OCI-LY1 (cell line): ENCODE results near the gene LRRC2.

Source experiments
- H2AFZ ChIP-seq: fragments of 200-600 bp; sonication (generic), shearing (Covaris generic); 2 replicates; pipeline ENCODE4 v1.6.0; 2014; ENCODE audit warnings: antibody characterized with exemption, mild to moderate bottlenecking, low read length
- H3F3A ChIP-seq: fragments of 200-600 bp; sonication (generic), shearing (Covaris generic); 2 replicates; pipeline ENCODE4 v1.6.0; 2014; ENCODE audit warnings: mild to moderate bottlenecking, antibody characterized with exemption, low read length, moderate library complexity; ENCODE audit not compliant: insufficient read depth
- H3K27ac ChIP-seq: fragments of 200-600 bp; sonication (generic); 2 replicates; pipeline ENCODE4 v1.5.1; 2014; ENCODE audit warnings: low read length, mixed run types, mild to moderate bottlenecking, low read depth; ENCODE audit not compliant: poor library complexity, severe bottlenecking
- H3K27me3 ChIP-seq: fragments of 200-600 bp; sonication (generic); 2 replicates; pipeline ENCODE4 v1.6.0; 2014; ENCODE audit warnings: antibody characterized with exemption, mild to moderate bottlenecking, low read length, moderate library complexity; ENCODE audit not compliant: insufficient read depth
- H3K36me3 ChIP-seq: fragments of 200-600 bp; sonication (generic); 2 replicates; pipeline ENCODE4 v1.6.1; 2014; ENCODE audit warnings: mild to moderate bottlenecking, antibody characterized with exemption, low read length, moderate library complexity, mixed read lengths; ENCODE audit not compliant: insufficient read depth
- H3K4me1 ChIP-seq: fragments of 200-600 bp; sonication (generic); 2 replicates; pipeline ENCODE4 v1.5.1; 2014; ENCODE audit warnings: mild to moderate bottlenecking, low read length, moderate library complexity; ENCODE audit not compliant: insufficient read depth, severe bottlenecking
- H3K4me2 ChIP-seq: fragments of 200-600 bp; sonication (generic), shearing (Covaris generic); 2 replicates; pipeline ENCODE4 v1.6.1; 2014; ENCODE audit warnings: low read length
- H3K4me3 ChIP-seq: fragments of 200-600 bp; sonication (generic); 2 replicates; pipeline ENCODE4 v1.5.1; 2014; ENCODE audit warnings: low read length, low read depth, mild to moderate bottlenecking, mixed read lengths; ENCODE audit not compliant: poor library complexity, severe bottlenecking
- H3K79me2 ChIP-seq: fragments of 200-600 bp; shearing (Covaris generic); 2 replicates; pipeline ENCODE4 v1.6.1; 2016; ENCODE audit warnings: mixed run types, low read length, mixed read lengths; ENCODE audit not compliant: insufficient read depth
- H3K9ac ChIP-seq: fragments of 200-600 bp; sonication (generic), shearing (Covaris generic); 2 replicates; pipeline ENCODE4 v1.6.1; 2014; ENCODE audit warnings: mild to moderate bottlenecking, low read length, mixed read lengths
- H3K9me2 ChIP-seq: fragments of 200-600 bp; sonication (generic), shearing (Covaris generic); 2 replicates; pipeline ENCODE4 v1.6.1; 2014; ENCODE audit warnings: low read depth, mild to moderate bottlenecking, low read length, mixed read lengths
- H3K9me3 ChIP-seq: fragments of 200-600 bp; shearing (Covaris generic); 2 replicates; pipeline ENCODE4 v1.6.1; 2014; ENCODE audit warnings: low read length, mixed read lengths
- H4K20me1 ChIP-seq: fragments of 200-600 bp; sonication (generic), shearing (Covaris generic); 2 replicates; pipeline ENCODE4 v1.6.0; 2016; ENCODE audit warnings: mild to moderate bottlenecking, low read length; ENCODE audit not compliant: insufficient read depth
- CTCF ChIP-seq: fragments of 200-600 bp; sonication (generic), shearing (Covaris generic); IDR thresholded peaks from 2 replicates; pipeline ENCODE4 v1.5.1; 2017; ENCODE audit warnings: mild to moderate bottlenecking, antibody characterized with exemption, low read length, moderate library complexity, mixed read lengths
- EZH2 ChIP-seq: fragments of 200-600 bp; sonication (generic), shearing (Covaris generic); IDR thresholded peaks from 2 replicates; pipeline ENCODE4 v1.8.0; 2017; ENCODE audit warnings: borderline replicate concordance, mixed run types, mild to moderate bottlenecking, antibody characterized with exemption, low read length, moderate library complexity, mixed read lengths

LRRC2 gene

DNA sequence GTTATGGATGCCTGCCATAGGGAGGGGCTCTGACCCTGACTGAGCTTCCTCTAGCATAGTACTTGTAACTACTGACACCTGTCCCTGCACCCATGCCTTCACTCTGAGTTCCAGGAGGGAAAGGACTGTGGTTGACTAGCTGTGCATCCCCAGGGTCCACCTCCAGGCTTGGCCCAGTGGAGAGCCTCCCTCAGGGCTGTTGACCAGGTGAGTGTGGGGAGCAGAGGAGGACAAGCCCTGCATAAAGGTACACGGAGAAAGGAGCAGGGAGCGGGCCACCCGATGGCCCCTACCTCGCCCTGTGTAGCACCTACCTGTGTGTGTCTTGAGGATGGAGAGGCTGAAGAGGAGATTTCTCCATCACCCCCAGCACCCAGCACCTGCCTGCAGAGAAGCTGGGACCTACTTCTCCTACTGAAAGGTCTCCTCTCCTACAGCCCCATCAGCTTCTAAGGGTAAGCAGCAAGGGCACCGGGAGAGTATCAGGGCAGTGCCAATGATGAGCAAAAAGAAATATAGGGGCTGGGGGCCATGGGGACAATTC, 94.7 kb downstream of the LRRC2 start:
- Histone ChIP-seq H3K9me2 (no peaks in the 10 kb centered on the region), H3K9ac (no peak overlapping the region), H3K36me3 (no peaks in the 10 kb centered on the region), H3K27ac (no peak overlapping the region), H3K27me3 (peaks cover 3% of the 10 kb centered on the region; the same call in 1 of the 2 replicates), H2AFZ (no peak overlapping the region), H3K4me3 (no peak overlapping the region), H3K79me2 (no peaks in the 10 kb centered on the region), H3F3A (no peaks in the 10 kb centered on the region), H3K4me2 (no peak overlapping the region), H3K4me1 (no peaks in the 10 kb centered on the region), H4K20me1 (no peaks in the 10 kb centered on the region), H3K9me3 (no peaks in the 10 kb centered on the region)
- TF ChIP-seq EZH2 (no peak), CTCF (no peak)

DNA sequence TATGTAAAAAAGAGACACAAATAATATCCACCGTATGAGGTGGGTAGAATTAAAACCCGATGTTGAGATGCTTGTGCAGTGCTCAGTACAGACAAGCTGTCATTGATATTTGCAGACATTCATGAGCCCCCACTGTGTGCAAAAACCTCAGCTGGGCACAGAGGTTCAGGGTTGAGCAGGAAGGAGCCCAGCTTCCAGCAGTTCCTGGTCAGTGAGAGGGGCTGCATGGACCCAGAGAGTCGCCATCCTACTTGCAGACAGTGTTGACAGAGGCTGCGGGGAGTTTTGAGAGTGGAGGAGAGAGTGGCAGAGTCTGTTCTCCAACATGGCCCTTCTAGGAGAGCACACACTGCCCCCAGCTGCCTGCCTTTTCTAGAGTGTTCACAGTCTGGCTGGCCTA, 95.3 kb downstream of the LRRC2 start:
- Histone ChIP-seq H3K27ac (no peak overlapping the region), H3K9ac (no peak overlapping the region), H3K4me2 (no peak overlapping the region), H2AFZ (no peak overlapping the region), H3K9me3 (no peaks in the 10 kb centered on the region), H3K4me1 (no peaks in the 10 kb centered on the region), H3K27me3 (peaks cover 3% of the 10 kb centered on the region; the same call in 1 of the 2 replicates), H3K36me3 (no peaks in the 10 kb centered on the region), H3F3A (no peaks in the 10 kb centered on the region), H3K79me2 (no peaks in the 10 kb centered on the region), H3K9me2 (no peaks in the 10 kb centered on the region), H3K4me3 (no peak overlapping the region), H4K20me1 (no peaks in the 10 kb centered on the region)
- TF ChIP-seq CTCF = no peak
- TF ChIP-seq EZH2 = no peak

- no peaks in the 10 kb centered on the region for H3F3A ChIP-seq
- H3K9me2 ChIP-seq = no peaks in the 10 kb centered on the region
- no peaks in the 10 kb centered on the region for H3K79me2 ChIP-seq
- H3K9ac ChIP-seq = no peak overlapping the region
- H3K4me1 ChIP-seq = no peaks in the 10 kb centered on the region
- no peaks in the 10 kb centered on the region for H3K36me3 ChIP-seq
- H3K4me2 ChIP-seq = no peak overlapping the region
- TF ChIP-seq EZH2 = no peak
- TF ChIP-seq CTCF = no peak
- no peaks in the 10 kb centered on the region for H3K9me3 ChIP-seq
- no peak overlapping the region for H3K27ac ChIP-seq
- no peak overlapping the region for H2AFZ ChIP-seq
- H3K27me3 ChIP-seq = peaks cover 3% of the 10 kb centered on the region; the same call in 1 of the 2 replicates
- no peak overlapping the region for H3K4me3 ChIP-seq
- no peaks in the 10 kb centered on the region for H4K20me1 ChIP-seq
These were observed 96.3 kb downstream of the LRRC2 start for GRCh38 chr3:46469680-46470357.
